C4-2B (cell line): ENCODE data around the gene KHDC4.

Experiments
- H3K27ac ChIP-seq: fragments of 450-650 bp; 2 replicates; pipeline ENCODE4 v1.5.1; 2017
- CTCF ChIP-seq: fragments of 450-650 bp; conservative IDR thresholded peaks from 2 replicates; pipeline ENCODE4 v1.5.1; 2017; ENCODE audit warnings: mild to moderate bottlenecking
- ZFX ChIP-seq: fragments of 450-650 bp; IDR thresholded peaks from 2 replicates; pipeline ENCODE4 v1.6.1; 2017

KHDC4 gene

GRCh38 chr1:155934097-155934935 is at the start of gene KHDC4:
TSS of gene KHDC4 (minus strand) at chr1:155934413. CDS start at chr1:155934373, 40 bp downstream.
- H3K27ac ChIP-seq = peak within 1 kb of the TSS; percentile 89
- TF ChIP-seq CTCF (no peak), ZFX (peak; percentile 89)

DNA sequence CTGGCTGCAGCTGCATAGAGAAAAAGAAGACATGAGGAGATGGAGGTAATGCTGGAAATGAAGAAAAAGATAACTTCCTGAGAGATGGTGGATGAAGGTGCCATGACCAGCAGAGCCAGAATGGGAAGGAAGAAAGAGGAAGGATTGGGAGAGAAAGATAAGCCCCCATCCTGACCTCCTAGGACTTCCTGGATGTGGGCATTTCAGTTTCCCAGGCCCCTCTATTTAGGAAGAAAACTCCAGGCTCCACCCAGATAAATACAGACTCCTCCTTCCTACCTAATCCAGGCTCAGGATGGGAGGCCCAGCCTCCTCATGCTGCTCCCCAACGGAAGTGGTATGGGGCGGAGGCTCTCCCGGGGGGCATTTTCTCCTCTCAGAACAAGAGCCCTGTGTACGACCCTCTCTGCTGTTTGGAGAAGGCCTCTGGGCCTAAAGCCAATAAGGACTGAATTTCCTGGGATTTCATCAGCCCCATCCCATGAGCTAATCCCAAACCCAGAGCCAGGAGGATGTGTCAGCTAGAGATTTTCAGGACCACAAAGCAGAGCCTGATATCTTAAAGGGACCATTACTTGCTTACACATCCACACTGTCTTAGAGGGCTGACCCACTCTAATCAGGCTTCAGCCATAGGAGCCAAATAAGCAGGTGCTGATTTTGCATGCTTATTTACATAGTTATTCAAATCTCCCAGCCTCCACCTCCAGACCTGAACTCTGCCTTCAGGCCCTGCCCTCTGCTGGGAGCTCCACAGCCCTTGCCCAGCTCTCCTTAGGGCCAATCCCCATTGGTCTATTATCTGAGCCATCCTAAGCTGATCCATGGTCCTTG is 49.2 kb upstream of the KHDC4 start:
- no peak overlapping the region; the same call in 1 of the 2 replicates for H3K27ac ChIP-seq
- TF ChIP-seq CTCF = no peak
- no peak for TF ChIP-seq ZFX

DNA sequence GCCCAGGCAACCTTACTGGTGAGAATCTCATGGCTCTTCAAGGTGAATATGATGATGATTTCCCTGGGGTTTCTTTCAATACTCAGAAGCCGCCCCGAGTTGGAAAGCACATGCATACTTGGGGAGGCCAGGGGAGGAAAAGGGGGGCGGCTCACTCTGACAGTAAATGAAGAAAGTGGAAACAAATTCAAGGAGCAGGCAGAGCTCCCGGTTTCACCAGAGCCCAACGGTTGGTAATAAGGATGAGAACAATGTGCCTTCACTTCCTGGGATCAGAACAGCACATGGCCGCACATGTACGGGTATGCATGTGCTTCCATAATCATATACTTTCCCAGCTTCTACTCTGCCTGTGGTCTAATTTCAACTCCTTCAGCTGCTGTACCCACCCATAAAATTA is 47.9 kb upstream of the KHDC4 start:
- TF ChIP-seq ZFX (no peak), CTCF (no peak)
- H3K27ac ChIP-seq = no peak overlapping the region

DNA sequence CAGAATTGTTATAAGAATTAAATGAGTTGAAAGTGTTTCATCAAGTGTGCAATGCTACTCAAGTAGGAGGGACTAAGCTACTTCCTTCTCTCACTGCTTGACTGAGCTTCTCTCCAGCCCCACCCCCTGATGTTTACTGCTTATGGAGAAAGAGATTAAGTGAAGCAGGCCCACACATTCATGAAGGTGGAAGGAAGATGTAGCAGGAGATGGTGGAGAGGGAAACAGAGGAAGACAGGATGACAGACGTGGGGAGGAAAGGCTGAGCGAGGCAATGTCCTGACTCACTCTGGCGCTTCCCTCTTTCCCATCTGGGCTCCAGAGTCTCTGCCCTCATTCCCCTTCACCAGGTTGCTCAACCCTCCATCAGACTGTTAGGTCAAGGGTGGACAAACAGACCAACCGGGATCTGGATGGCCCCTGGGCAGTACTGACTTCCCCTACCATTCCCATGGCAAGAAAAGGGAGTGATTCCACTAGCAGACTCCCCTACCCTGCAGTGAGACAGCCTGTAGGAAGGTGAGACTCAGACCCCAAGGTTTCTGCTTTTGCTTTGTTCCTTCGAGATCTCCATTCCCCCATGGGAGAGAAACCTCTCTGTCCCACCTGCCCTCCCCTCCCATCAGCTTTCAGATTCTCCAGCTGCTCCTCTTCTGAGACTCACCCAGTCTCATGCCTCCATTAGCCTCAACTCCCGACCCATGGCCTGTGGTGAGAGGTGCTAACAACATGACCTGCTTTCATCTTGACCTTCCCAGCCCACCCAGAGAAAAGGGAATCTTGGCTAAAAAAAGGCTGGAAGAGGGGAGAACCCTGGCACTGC is 47.3 kb upstream of the KHDC4 start:
- H3K27ac ChIP-seq = no peak overlapping the region
- TF ChIP-seq CTCF (no peak), ZFX (no peak)

DNA sequence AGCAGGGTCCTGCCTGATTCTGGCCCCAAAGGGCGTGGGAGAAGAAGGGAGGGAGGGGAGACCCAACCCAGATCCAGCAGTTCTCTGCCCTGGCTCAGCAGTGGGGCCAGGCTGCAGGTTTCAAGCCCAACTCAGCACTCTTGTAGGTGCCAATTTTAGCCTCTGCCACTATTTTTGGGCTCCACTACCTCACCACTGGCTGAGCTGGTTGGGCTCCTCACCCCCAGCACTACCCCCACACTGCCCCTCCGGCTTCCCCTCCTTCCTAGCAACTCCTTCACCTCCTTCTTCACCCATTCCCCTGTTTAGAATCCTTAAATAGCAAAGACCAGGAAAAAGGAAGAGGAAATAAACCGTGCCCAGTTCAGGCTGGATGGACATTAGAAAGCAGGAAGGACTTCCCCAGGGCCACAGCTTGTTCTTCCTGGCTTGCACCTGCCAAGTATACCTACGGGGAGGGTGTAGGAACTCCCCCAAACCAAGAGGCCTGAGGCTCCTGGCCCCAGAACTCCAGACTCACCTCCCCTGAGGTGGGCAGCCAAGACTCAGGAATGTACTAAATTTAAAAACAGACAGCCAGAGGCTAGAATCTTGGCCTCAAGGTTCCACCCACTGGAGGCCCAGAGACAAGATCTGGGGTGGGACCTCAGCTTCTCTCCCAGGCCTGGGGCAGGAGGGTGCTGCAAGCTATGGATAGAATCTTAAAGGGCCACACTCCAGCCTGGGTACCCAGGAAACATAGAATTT is 45.6 kb upstream of the KHDC4 start:
- H3K27ac ChIP-seq = peak overlapping the region; percentile 4; the same call in 1 of the 2 replicates
- no peak for TF ChIP-seq CTCF
- no peak for TF ChIP-seq ZFX

DNA sequence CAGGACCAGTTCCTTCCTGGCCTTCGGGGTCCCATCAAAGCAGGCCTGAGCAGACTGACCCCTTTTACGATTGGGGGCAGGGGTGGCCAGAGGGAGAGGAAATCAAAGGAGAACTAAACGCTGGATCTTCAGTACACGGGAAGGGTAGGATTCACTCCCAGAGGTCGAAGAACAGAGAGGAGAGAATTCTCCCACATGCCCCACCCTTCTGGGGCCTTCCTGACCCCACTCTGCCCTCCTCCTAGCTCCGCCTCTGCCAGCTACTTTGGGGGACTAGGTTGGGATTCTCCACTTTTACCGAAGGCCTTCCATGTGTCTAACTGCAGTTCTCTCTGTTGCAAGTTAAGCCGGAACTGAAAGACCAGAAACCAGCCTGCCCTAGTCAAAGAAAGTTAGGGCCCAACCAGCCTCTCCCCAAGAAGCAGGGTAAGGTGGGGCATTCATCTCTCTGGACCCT is 44.8 kb upstream of the KHDC4 start:
- H3K27ac ChIP-seq = peak overlapping the region; percentile 81
- TF ChIP-seq ZFX = no peak
